ENCODE data around the gene ARMC9. TPM values are rescaled to one million over a fixed set of nuclear protein-coding genes. Genes with fewer than 3 reads are reported as not detected.
A peak's percentile ranks its signal among the peaks of the same experiment; 100 is the strongest.

The ARMC9 gene
- polyA plus RNA-seq, 4 donors, result 0.67 to 10.6 (median 3.5) TPM

- H3K27ac ChIP-seq (ENCODE audit: low read depth in 1 of 3, low read length in 2 of 3), result no peak overlapping the region
- DNase-seq, result no peak
These were observed 34.9 kb upstream of the ARMC9 start for GRCh38 chr2:231163414-231164095.

GRCh38 chr2:231167745-231168459, 30.5 kb upstream of the ARMC9 start:
- FAIRE-seq, result peak; percentile 67
- no peaks in the 10 kb centered on the region for H3K4me1 ChIP-seq (ENCODE audit: control insufficient read depth in 3 of 3, insufficient read depth in 2 of 3, low read depth in 1 of 3, low read length in 2 of 3)
- H3K9me3 ChIP-seq (ENCODE audit: control insufficient read depth in 2 of 2, insufficient read depth in 1 of 2, low read depth in 1 of 2, low read length in 1 of 2), result no peaks in the 10 kb centered on the region
- no peaks in the 10 kb centered on the region for H3K27me3 ChIP-seq (ENCODE audit: control insufficient read depth in 3 of 3, insufficient read depth in 3 of 3, low read length in 3 of 3)
- H3K36me3 ChIP-seq (ENCODE audit: control insufficient read depth in 3 of 3, insufficient read depth in 2 of 3, low read depth in 1 of 3, low read length in 3 of 3), result peaks cover 10 to 20% (median 13%) of the 10 kb centered on the region in 3 donors
- no peak overlapping the region for H3K4me3 ChIP-seq (ENCODE audit: low read depth in 1 of 3, low read length in 3 of 3)
- WGBS, 3 donors, result 49 to 65% (median 62%) methylated on average over 6 of the region's 6 CpGs
- DNase-seq, result peak in 1 of 2 donors; percentile 51
- H3K27ac ChIP-seq (ENCODE audit: low read depth in 1 of 3, low read length in 2 of 3), result no peak overlapping the region

More at GRCh38 chr2:231163414-231164095, 34.9 kb upstream of the ARMC9 start:
- Histone ChIP-seq H3K36me3 (ENCODE audit: control insufficient read depth in 3 of 3, insufficient read depth in 2 of 3, low read depth in 1 of 3, low read length in 3 of 3) (peaks cover 6 to 13% (median 12%) of the 10 kb centered on the region in 3 donors), H3K27me3 (ENCODE audit: control insufficient read depth in 3 of 3, insufficient read depth in 3 of 3, low read length in 3 of 3) (no peaks in the 10 kb centered on the region), H3K9me3 (ENCODE audit: control insufficient read depth in 2 of 2, insufficient read depth in 1 of 2, low read depth in 1 of 2, low read length in 1 of 2) (no peaks in the 10 kb centered on the region), H3K4me1 (ENCODE audit: control insufficient read depth in 3 of 3, insufficient read depth in 2 of 3, low read depth in 1 of 3, low read length in 2 of 3) (no peaks in the 10 kb centered on the region), H3K4me3 (ENCODE audit: low read depth in 1 of 3, low read length in 3 of 3) (no peak overlapping the region)
- 90 to 95% (median 94%) methylated on average over 4 of the region's 4 CpGs for WGBS, 3 donors
- FAIRE-seq, result no peak

- WGBS, 3 donors, result 65 to 70% (median 67%) methylated on average over 4 of the region's 4 CpGs
- DNase-seq (no peak), FAIRE-seq (no peak)
- Histone ChIP-seq H3K27me3 (ENCODE audit: control insufficient read depth in 3 of 3, insufficient read depth in 3 of 3, low read length in 3 of 3) (no peaks in the 10 kb centered on the region), H3K4me1 (ENCODE audit: control insufficient read depth in 3 of 3, insufficient read depth in 2 of 3, low read depth in 1 of 3, low read length in 2 of 3) (no peaks in the 10 kb centered on the region), H3K27ac (ENCODE audit: low read depth in 1 of 3, low read length in 2 of 3) (no peak overlapping the region), H3K36me3 (ENCODE audit: control insufficient read depth in 3 of 3, insufficient read depth in 2 of 3, low read depth in 1 of 3, low read length in 3 of 3) (peaks cover 10 to 25% (median 19%) of the 10 kb centered on the region in 3 donors), H3K4me3 (ENCODE audit: low read depth in 1 of 3, low read length in 3 of 3) (no peak overlapping the region), H3K9me3 (ENCODE audit: control insufficient read depth in 2 of 2, insufficient read depth in 1 of 2, low read depth in 1 of 2, low read length in 1 of 2) (no peaks in the 10 kb centered on the region)
These were observed 29.8 kb upstream of the ARMC9 start for GRCh38 chr2:231168460-231169139.

GRCh38 chr2:231169488-231169887, 28.9 kb upstream of the ARMC9 start:
- Histone ChIP-seq H3K4me1 (ENCODE audit: control insufficient read depth in 3 of 3, insufficient read depth in 2 of 3, low read depth in 1 of 3, low read length in 2 of 3) (no peaks in the 10 kb centered on the region), H3K27ac (ENCODE audit: low read depth in 1 of 3, low read length in 2 of 3) (no peak overlapping the region), H3K27me3 (ENCODE audit: control insufficient read depth in 3 of 3, insufficient read depth in 3 of 3, low read length in 3 of 3) (no peaks in the 10 kb centered on the region), H3K9me3 (ENCODE audit: control insufficient read depth in 2 of 2, insufficient read depth in 1 of 2, low read depth in 1 of 2, low read length in 1 of 2) (no peaks in the 10 kb centered on the region), H3K36me3 (ENCODE audit: control insufficient read depth in 3 of 3, insufficient read depth in 2 of 3, low read depth in 1 of 3, low read length in 3 of 3) (peaks cover 8 to 24% (median 19%) of the 10 kb centered on the region in 3 donors), H3K4me3 (ENCODE audit: low read depth in 1 of 3, low read length in 3 of 3) (no peak overlapping the region)
- no peak for FAIRE-seq
- no peak for DNase-seq
- 59 to 78% (median 70%) methylated on average over 3 of the region's 3 CpGs for WGBS, 3 donors

GRCh38 chr2:231170055-231170454, 28.4 kb upstream of the ARMC9 start:
- Histone ChIP-seq H3K4me3 (ENCODE audit: low read depth in 1 of 3, low read length in 3 of 3) (no peak overlapping the region), H3K4me1 (ENCODE audit: control insufficient read depth in 3 of 3, insufficient read depth in 2 of 3, low read depth in 1 of 3, low read length in 2 of 3) (no peaks in the 10 kb centered on the region), H3K27ac (ENCODE audit: low read depth in 1 of 3, low read length in 2 of 3) (no peak overlapping the region), H3K9me3 (ENCODE audit: control insufficient read depth in 2 of 2, insufficient read depth in 1 of 2, low read depth in 1 of 2, low read length in 1 of 2) (no peaks in the 10 kb centered on the region), H3K27me3 (ENCODE audit: control insufficient read depth in 3 of 3, insufficient read depth in 3 of 3, low read length in 3 of 3) (no peaks in the 10 kb centered on the region), H3K36me3 (ENCODE audit: control insufficient read depth in 3 of 3, insufficient read depth in 2 of 3, low read depth in 1 of 3, low read length in 3 of 3) (peaks cover 7 to 23% (median 21%) of the 10 kb centered on the region in 3 donors)
- DNase-seq (no peak), FAIRE-seq (no peak)
- WGBS, 3 donors, result 76 to 95% (median 82%) methylated on average over 1 of the region's 1 CpG

- H3K4me3 ChIP-seq (ENCODE audit: low read depth in 1 of 3, low read length in 3 of 3), result no peak overlapping the region
- no peaks in the 10 kb centered on the region for H3K27me3 ChIP-seq (ENCODE audit: control insufficient read depth in 3 of 3, insufficient read depth in 3 of 3, low read length in 3 of 3)
- DNase-seq (no peak), FAIRE-seq (no peak)
- H3K9me3 ChIP-seq (ENCODE audit: control insufficient read depth in 2 of 2, insufficient read depth in 1 of 2, low read depth in 1 of 2, low read length in 1 of 2), result no peaks in the 10 kb centered on the region
- 75 to 96% (median 82%) methylated on average over 3 of the region's 3 CpGs for WGBS, 3 donors
- H3K36me3 ChIP-seq (ENCODE audit: control insufficient read depth in 3 of 3, insufficient read depth in 2 of 3, low read depth in 1 of 3, low read length in 3 of 3), result peaks cover 7 to 27% (median 12%) of the 10 kb centered on the region in 3 donors
- no peaks in the 10 kb centered on the region for H3K4me1 ChIP-seq (ENCODE audit: control insufficient read depth in 3 of 3, insufficient read depth in 2 of 3, low read depth in 1 of 3, low read length in 2 of 3)
- no peak overlapping the region for H3K27ac ChIP-seq (ENCODE audit: low read depth in 1 of 3, low read length in 2 of 3)
These were observed 26.4 kb upstream of the ARMC9 start for GRCh38 chr2:231172025-231172424.

- H3K27ac ChIP-seq (ENCODE audit: low read depth in 1 of 3, low read length in 2 of 3), result no peak overlapping the region
- WGBS, 3 donors, result 42 to 69% (median 57%) methylated on average over 2 of the region's 2 CpGs
- DNase-seq, result no peak
- H3K9me3 ChIP-seq (ENCODE audit: control insufficient read depth in 2 of 2, insufficient read depth in 1 of 2, low read depth in 1 of 2, low read length in 1 of 2), result no peaks in the 10 kb centered on the region
- H3K36me3 ChIP-seq (ENCODE audit: control insufficient read depth in 3 of 3, insufficient read depth in 2 of 3, low read depth in 1 of 3, low read length in 3 of 3), result peaks cover 7 to 24% (median 12%) of the 10 kb centered on the region in 3 donors
- no peaks in the 10 kb centered on the region for H3K27me3 ChIP-seq (ENCODE audit: control insufficient read depth in 3 of 3, insufficient read depth in 3 of 3, low read length in 3 of 3)
- H3K4me1 ChIP-seq (ENCODE audit: control insufficient read depth in 3 of 3, insufficient read depth in 2 of 3, low read depth in 1 of 3, low read length in 2 of 3), result no peaks in the 10 kb centered on the region
- FAIRE-seq, result no peak
- H3K4me3 ChIP-seq (ENCODE audit: low read depth in 1 of 3, low read length in 3 of 3), result no peak overlapping the region
These were observed 24.2 kb upstream of the ARMC9 start for GRCh38 chr2:231174211-231174651.

GRCh38 chr2:231176066-231176465, 22.4 kb upstream of the ARMC9 start:
- Histone ChIP-seq H3K27ac (ENCODE audit: low read depth in 1 of 3, low read length in 2 of 3) (no peak overlapping the region), H3K4me3 (ENCODE audit: low read depth in 1 of 3, low read length in 3 of 3) (no peak overlapping the region), H3K27me3 (ENCODE audit: control insufficient read depth in 3 of 3, insufficient read depth in 3 of 3, low read length in 3 of 3) (no peaks in the 10 kb centered on the region), H3K4me1 (ENCODE audit: control insufficient read depth in 3 of 3, insufficient read depth in 2 of 3, low read depth in 1 of 3, low read length in 2 of 3) (peaks cover 0 to 6% (median 0%) of the 10 kb centered on the region in 3 donors), H3K9me3 (ENCODE audit: control insufficient read depth in 2 of 2, insufficient read depth in 1 of 2, low read depth in 1 of 2, low read length in 1 of 2) (no peaks in the 10 kb centered on the region), H3K36me3 (ENCODE audit: control insufficient read depth in 3 of 3, insufficient read depth in 2 of 3, low read depth in 1 of 3, low read length in 3 of 3) (peaks cover under 1 to 22% (median 10%) of the 10 kb centered on the region in 3 donors)
- WGBS, 3 donors, result 85 to 94% (median 93%) methylated on average over 2 of the region's 2 CpGs
- FAIRE-seq, result no peak
- no peak for DNase-seq
